OCI-LY7 (cell line): Measurements from ENCODE around the gene CHST9. TPM values are rescaled to one million over a fixed set of nuclear protein-coding genes. Genes with fewer than 3 reads are reported as not detected.

Experiments
- BruUV-seq: library from RNA; stranded (reverse); fragments of 400-500 nt; replicated peaks from 2 replicates; lab custom pipeline; 2021; lab: Mats Ljungman, UMichigan
- CTCF ChIA-PET: fragments of 300-600 bp; sonication (Branson Sonifier 250); formaldehyde crosslinking; loops from one replicate; lab custom pipeline; 2022; ENCODE audit warnings: antibody characterized with exemption; ENCODE audit not compliant: unreplicated experiment; lab: Charles Lee
- POLR2A ChIA-PET: fragments of 300-600 bp; sonication (Branson Sonifier 250); formaldehyde crosslinking; loops from one replicate; lab custom pipeline; 2022; ENCODE audit warnings: antibody characterized with exemption; lab: Charles Lee
- DNase-seq: peaks from one replicate; pipeline ENCODE4 v3.0.0-alpha.2; 2015; ENCODE audit warnings: low spot score
- H2AFZ ChIP-seq: fragments of 200-600 bp; sonication (generic), shearing (Covaris generic); 2 replicates; pipeline ENCODE4 v1.6.1; 2014; ENCODE audit warnings: mild to moderate bottlenecking, antibody characterized with exemption, low read length, moderate library complexity
- H3K27ac ChIP-seq: fragments of 200-600 bp; sonication (generic); 2 replicates; pipeline ENCODE4 v1.5.1; 2014; ENCODE audit warnings: mixed run types, low read depth, mild to moderate bottlenecking, moderate library complexity, low read length, inconsistent platforms; ENCODE audit not compliant: poor library complexity, severe bottlenecking
- H3K36me3 ChIP-seq: fragments of 200-600 bp; sonication (generic); 2 replicates; pipeline ENCODE4 v1.6.1; 2014; ENCODE audit warnings: mild to moderate bottlenecking, antibody characterized with exemption, low read length, moderate library complexity, mixed read lengths; ENCODE audit not compliant: insufficient read depth
- H3K4me1 ChIP-seq: fragments of 200-600 bp; sonication (generic); 2 replicates; pipeline ENCODE4 v1.5.1; 2014; ENCODE audit warnings: mild to moderate bottlenecking, low read length; ENCODE audit not compliant: insufficient read depth, poor library complexity, severe bottlenecking
- H3K4me2 ChIP-seq: fragments of 200-600 bp; sonication (generic); 2 replicates; pipeline ENCODE4 v1.6.1; 2014; ENCODE audit warnings: mild to moderate bottlenecking, low read length
- H3K4me3 ChIP-seq: fragments of 200-600 bp; sonication (generic); 2 replicates; pipeline ENCODE4 v1.5.1; 2014; ENCODE audit warnings: mild to moderate bottlenecking, low read depth, low read length; ENCODE audit not compliant: poor library complexity, severe bottlenecking
- H3K79me2 ChIP-seq: fragments of 200-600 bp; sonication (generic); 2 replicates; pipeline ENCODE4 v1.6.1; 2016; ENCODE audit warnings: low read depth, mild to moderate bottlenecking, low read length, moderate library complexity, mixed read lengths; ENCODE audit not compliant: insufficient read depth
- H3K9me2 ChIP-seq: fragments of 200-600 bp; sonication (generic); 2 replicates; pipeline ENCODE4 v1.6.1; 2016; ENCODE audit warnings: mild to moderate bottlenecking, low read length, mixed read lengths; ENCODE audit not compliant: insufficient read depth
- H3K9me3 ChIP-seq: fragments of 200-600 bp; sonication (generic); 2 replicates; pipeline ENCODE4 v1.6.1; 2014; ENCODE audit warnings: mild to moderate bottlenecking, mixed run types, low read length, mixed read lengths
- H4K20me1 ChIP-seq: fragments of 200-600 bp; sonication (generic); 2 replicates; pipeline ENCODE4 v1.6.1; 2014; ENCODE audit warnings: mild to moderate bottlenecking, antibody characterized with exemption, low read length, moderate library complexity, mixed read lengths; ENCODE audit not compliant: insufficient read depth
- EZH2phosphoT487 ChIP-seq: fragments of 200-600 bp; sonication (generic); IDR thresholded peaks from 2 replicates; pipeline ENCODE4 v1.6.1; 2018; ENCODE audit warnings: low read depth, borderline replicate concordance, mild to moderate bottlenecking, mixed run types, antibody characterized with exemption, low read length, moderate library complexity, mixed read lengths
- intact Hi-C: fragments of 100-400 bp; cut with micrococcal nuclease; formaldehyde crosslinking; loops from one replicate; pipeline ENCODE4 v1.10.0; 2022; ENCODE audit not compliant: unreplicated experiment
- total RNA-seq, 2 experiments: library from RNA; depleted of rRNA in 1 of 2; stranded (reverse); fragments of >200 nt in 1 of 2; shearing (Covaris generic) in 1 of 2; gene quantifications; 2 replicates each; pipeline ENCODE4 v1.2.3, GENCODE V29; 2014 to 2022
- TF ChIP-seq, protein P1 (sequence below): fragments of 200-600 bp; sonication (generic); conservative IDR thresholded peaks from 2 replicates; pipeline ENCODE4 v1.5.1; 2014; ENCODE audit warnings: mild to moderate bottlenecking, antibody characterized with exemption, low read length, moderate library complexity, mixed read lengths

Gene CHST9
- total RNA-seq, 2 experiments from 2014 or later = not detected

DNA sequence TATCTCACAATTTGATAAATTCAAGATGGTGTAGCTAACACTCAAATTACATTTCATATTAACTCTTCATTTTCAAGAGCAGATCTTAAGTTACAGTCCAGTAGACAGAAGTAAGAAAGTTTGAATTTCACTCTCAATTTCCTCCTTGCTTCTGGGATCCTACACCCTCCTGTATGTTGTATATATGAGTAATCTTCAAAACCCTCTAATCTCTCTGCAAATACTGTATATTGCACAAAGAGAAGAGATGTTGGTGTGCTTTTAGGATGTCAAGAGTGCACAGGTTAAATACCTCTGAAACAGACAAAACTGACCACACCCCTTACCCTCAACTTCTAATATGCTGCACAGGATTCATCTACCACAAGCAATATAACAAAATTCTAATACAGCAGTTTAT, 6.7 kb downstream of the CHST9 start:
- H3K9me2 ChIP-seq = no peaks in the 10 kb centered on the region
- POLR2A ChIA-PET = interaction anchor here (0.6 kb wide), 1 partner anchor 11 kb away, joined by 8 read pairs; no protein-coding TSS in a partner anchor
- H3K9me3 ChIP-seq = no peaks in the 10 kb centered on the region
- H2AFZ ChIP-seq = no peak overlapping the region
- no peaks in the 10 kb centered on the region for H4K20me1 ChIP-seq
- H3K4me1 ChIP-seq = no peaks in the 10 kb centered on the region
- BruUV-seq = no TSS peak
- intact Hi-C loops = no loop called here
- CTCF ChIA-PET = no interaction called here
- DNase-seq = no peak
- no peak overlapping the region for H3K4me3 ChIP-seq
- H3K4me2 ChIP-seq = no peak overlapping the region
- no peaks in the 10 kb centered on the region for H3K36me3 ChIP-seq
- TF ChIP-seq, protein P1, sequence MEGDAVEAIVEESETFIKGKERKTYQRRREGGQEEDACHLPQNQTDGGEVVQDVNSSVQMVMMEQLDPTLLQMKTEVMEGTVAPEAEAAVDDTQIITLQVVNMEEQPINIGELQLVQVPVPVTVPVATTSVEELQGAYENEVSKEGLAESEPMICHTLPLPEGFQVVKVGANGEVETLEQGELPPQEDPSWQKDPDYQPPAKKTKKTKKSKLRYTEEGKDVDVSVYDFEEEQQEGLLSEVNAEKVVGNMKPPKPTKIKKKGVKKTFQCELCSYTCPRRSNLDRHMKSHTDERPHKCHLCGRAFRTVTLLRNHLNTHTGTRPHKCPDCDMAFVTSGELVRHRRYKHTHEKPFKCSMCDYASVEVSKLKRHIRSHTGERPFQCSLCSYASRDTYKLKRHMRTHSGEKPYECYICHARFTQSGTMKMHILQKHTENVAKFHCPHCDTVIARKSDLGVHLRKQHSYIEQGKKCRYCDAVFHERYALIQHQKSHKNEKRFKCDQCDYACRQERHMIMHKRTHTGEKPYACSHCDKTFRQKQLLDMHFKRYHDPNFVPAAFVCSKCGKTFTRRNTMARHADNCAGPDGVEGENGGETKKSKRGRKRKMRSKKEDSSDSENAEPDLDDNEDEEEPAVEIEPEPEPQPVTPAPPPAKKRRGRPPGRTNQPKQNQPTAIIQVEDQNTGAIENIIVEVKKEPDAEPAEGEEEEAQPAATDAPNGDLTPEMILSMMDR = no peak
- TF ChIP-seq EZH2phosphoT487 = no peak
- H3K79me2 ChIP-seq = no peaks in the 10 kb centered on the region
- no peak overlapping the region for H3K27ac ChIP-seq

- Histone ChIP-seq H3K4me3 (no peak overlapping the region), H4K20me1 (no peaks in the 10 kb centered on the region), H3K79me2 (no peaks in the 10 kb centered on the region), H3K36me3 (no peaks in the 10 kb centered on the region), H3K27ac (no peak overlapping the region), H3K9me3 (no peaks in the 10 kb centered on the region), H3K4me2 (no peak overlapping the region), H3K4me1 (no peaks in the 10 kb centered on the region), H3K9me2 (no peaks in the 10 kb centered on the region), H2AFZ (no peak overlapping the region)
- no peak for DNase-seq
- TF ChIP-seq, protein P1 = no peak
- TF ChIP-seq EZH2phosphoT487 = no peak
- intact Hi-C loops = no loop called here
- BruUV-seq = no TSS peak
- ChIA-PET POLR2A (interaction anchor here (0.5 kb wide), 1 partner anchor 10 kb away, joined by 3 read pairs; no protein-coding TSS in a partner anchor), CTCF (no interaction called here)
Measured at GRCh38 chr18:27175914-27176313, 9.2 kb downstream of the CHST9 start.

- Histone ChIP-seq H3K27ac (no peak overlapping the region), H3K36me3 (no peaks in the 10 kb centered on the region)
Measured at GRCh38 chr18:27175245-27175644, 9.9 kb downstream of the CHST9 start.

More at GRCh38 chr18:27175245-27175644, 9.9 kb downstream of the CHST9 start:
- no peaks in the 10 kb centered on the region for H3K4me1 ChIP-seq
- H3K9me3 ChIP-seq = no peaks in the 10 kb centered on the region
- no peaks in the 10 kb centered on the region for H3K9me2 ChIP-seq
- no peak overlapping the region for H2AFZ ChIP-seq
- H3K4me2 ChIP-seq = no peak overlapping the region
- H4K20me1 ChIP-seq = no peaks in the 10 kb centered on the region
- H3K4me3 ChIP-seq = no peak overlapping the region
- no peak for DNase-seq
- no peak for TF ChIP-seq EZH2phosphoT487
- TF ChIP-seq, protein P1 = no peak
- ChIA-PET CTCF (no interaction called here), POLR2A (no interaction called here)
- no peaks in the 10 kb centered on the region for H3K79me2 ChIP-seq
- intact Hi-C loops = no loop called here
- BruUV-seq = no TSS peak
